ENCODE results near the gene CPEB2.

The CPEB2 gene

GRCh38 chr4:15010038-15010585 is 7.8 kb downstream of the CPEB2 start:
- DNase-seq (ENCODE audit: low spot score) = no peak
- no peak for FAIRE-seq

GRCh38 chr4:15011166-15011565 is 8.9 kb downstream of the CPEB2 start:
- no peak for FAIRE-seq

GRCh38 chr4:15012017-15012788 is 9.9 kb downstream of the CPEB2 start:
- no peak for DNase-seq (ENCODE audit: low spot score)
- FAIRE-seq = no peak

More at GRCh38 chr4:15011166-15011565, 8.9 kb downstream of the CPEB2 start:
- no peak for DNase-seq (ENCODE audit: low spot score)

- FAIRE-seq (no peak), DNase-seq (ENCODE audit: low spot score) (no peak)
Observed at GRCh38 chr4:15013585-15013984, 11.3 kb downstream of the CPEB2 start.

- FAIRE-seq = no peak
Observed at GRCh38 chr4:15015170-15015569, 12.9 kb downstream of the CPEB2 start.

GRCh38 chr4:15018361-15018760 is 16.1 kb downstream of the CPEB2 start:
- FAIRE-seq = no peak

More at GRCh38 chr4:15015170-15015569, 12.9 kb downstream of the CPEB2 start:
- DNase-seq (ENCODE audit: low spot score) = no peak

DNA sequence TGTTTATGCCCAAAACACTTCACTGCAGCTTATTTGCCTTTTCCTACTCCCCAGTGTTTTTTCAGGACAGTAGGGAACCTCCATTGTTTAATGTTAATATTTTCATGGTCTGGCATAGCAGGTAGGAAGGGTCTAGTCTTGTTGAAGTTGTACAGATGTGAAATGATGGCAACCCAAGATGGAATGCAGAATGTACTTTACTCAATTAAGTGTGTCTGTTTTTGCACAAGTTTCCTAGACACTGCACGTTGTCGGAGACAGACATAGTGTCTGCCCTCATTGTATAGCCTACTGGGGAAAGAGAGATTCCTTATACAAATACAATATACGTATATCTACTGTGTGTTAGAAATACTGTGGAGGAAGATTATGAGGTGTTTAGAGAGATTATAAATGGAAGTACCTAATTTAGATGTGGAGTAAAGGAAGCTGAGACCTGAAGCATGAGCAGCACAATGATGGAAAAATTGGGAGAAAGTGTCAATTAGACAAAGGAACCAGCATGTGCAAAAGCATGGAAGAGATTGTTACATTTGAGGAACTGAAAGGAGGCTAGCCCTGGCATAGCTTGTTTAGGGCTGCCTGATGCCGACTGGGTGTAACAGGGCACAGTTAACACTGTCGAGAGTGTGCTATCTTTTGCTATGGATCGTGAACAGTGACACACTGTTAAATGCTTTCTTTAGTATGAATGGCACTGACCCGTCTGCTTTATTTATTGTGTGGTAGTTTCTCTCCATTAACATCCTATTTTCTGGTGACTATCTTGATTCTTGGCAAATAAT is 18.4 kb downstream of the CPEB2 start:
- DNase-seq (ENCODE audit: low spot score) = no peak
- FAIRE-seq = no peak

More at GRCh38 chr4:15018361-15018760, 16.1 kb downstream of the CPEB2 start:
- DNase-seq (ENCODE audit: low spot score) = no peak

GRCh38 chr4:15021311-15021710 is 19.0 kb downstream of the CPEB2 start:
- FAIRE-seq (no peak), DNase-seq (ENCODE audit: low spot score) (no peak)

DNA sequence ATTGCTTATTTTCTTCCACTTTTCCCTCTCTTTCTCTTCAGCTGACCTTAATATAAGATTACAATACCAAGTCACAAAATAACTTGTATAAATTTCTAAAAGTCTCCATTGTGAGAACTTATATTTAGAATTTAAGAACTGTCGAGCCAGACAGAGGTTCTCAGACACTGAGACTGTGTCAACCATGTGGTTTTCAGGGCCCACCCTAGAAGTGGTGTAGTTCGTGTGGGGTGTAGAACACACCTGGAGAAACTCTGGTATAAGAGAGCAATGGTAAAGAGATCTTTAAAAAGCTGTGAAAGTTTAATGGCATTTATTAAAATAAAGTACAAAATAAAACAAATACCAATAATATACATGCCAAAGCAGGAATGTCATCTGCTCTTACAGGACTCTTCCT is 19.7 kb downstream of the CPEB2 start:
- FAIRE-seq = no peak
- no peak for DNase-seq (ENCODE audit: low spot score)

DNA sequence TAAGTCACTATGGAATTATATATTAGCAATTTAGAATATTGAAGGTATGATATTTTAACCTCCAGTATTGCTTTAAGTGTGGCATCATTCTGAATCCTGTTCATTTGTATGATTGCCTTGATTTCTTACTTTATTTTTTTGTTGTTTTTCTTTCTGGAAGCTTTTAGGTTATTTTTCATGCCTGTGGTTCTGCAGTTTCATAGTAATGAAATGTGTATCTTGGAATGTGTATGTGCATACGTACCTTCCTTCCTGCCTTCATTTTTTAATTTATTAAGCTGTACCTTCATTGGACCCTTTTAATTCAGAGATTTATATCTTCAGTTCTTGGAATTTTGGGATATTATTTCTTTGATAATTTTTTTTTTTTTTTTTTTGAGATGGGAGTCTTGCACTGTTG is 22.1 kb downstream of the CPEB2 start:
- DNase-seq (ENCODE audit: low spot score) = no peak
- no peak for FAIRE-seq

GRCh38 chr4:15025693-15026092 is 23.4 kb downstream of the CPEB2 start:
- FAIRE-seq (no peak), DNase-seq (ENCODE audit: low spot score) (no peak)

- DNase-seq (ENCODE audit: low spot score) (no peak), FAIRE-seq (no peak)
Observed at GRCh38 chr4:15027921-15028435, 25.7 kb downstream of the CPEB2 start.

- DNase-seq (ENCODE audit: low spot score) (no peak), FAIRE-seq (no peak)
Observed at GRCh38 chr4:15031197-15031596, 28.9 kb downstream of the CPEB2 start.

- no peak for FAIRE-seq
- no peak for DNase-seq (ENCODE audit: low spot score)
Observed at GRCh38 chr4:15031993-15032675, 29.9 kb downstream of the CPEB2 start.

DNA sequence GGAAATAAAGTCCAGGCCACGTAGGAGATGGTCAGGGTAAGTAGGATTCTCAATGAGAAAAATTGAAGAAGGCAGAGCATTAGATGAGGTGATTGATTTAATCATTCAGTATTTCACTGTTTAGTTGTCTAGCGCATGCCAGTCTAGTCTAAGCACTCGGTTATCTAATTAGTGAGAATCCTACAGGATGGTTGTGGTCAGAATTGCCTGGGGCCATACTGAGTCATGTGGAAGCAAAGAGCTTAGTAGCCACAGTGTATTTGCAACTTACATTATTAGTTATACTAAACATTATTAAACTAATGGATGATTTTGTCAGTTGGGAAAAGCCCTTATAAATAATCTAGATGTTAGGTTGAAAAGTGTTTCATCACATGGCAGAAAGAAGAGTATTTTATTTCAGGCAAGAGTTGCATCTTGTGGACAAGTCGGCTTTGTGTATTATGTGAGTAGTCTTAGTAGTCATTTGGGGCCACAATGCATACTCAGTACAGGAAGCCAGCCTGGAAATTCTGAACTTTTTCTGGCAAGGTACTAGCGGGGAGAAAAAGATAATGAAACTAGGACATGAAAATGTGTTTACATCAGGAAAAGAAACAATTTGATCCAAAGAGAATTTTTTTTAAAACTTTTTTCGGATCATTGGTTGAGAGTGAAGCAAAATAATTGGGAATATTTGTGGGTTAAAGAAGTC is 31.9 kb downstream of the CPEB2 start:
- no peak for FAIRE-seq
- no peak for DNase-seq (ENCODE audit: low spot score)

GRCh38 chr4:15035159-15035558 is 32.9 kb downstream of the CPEB2 start:
- FAIRE-seq (no peak), DNase-seq (ENCODE audit: low spot score) (no peak)

- FAIRE-seq (no peak), DNase-seq (ENCODE audit: low spot score) (no peak)
Observed at GRCh38 chr4:15037923-15038541, 35.8 kb downstream of the CPEB2 start.

DNA sequence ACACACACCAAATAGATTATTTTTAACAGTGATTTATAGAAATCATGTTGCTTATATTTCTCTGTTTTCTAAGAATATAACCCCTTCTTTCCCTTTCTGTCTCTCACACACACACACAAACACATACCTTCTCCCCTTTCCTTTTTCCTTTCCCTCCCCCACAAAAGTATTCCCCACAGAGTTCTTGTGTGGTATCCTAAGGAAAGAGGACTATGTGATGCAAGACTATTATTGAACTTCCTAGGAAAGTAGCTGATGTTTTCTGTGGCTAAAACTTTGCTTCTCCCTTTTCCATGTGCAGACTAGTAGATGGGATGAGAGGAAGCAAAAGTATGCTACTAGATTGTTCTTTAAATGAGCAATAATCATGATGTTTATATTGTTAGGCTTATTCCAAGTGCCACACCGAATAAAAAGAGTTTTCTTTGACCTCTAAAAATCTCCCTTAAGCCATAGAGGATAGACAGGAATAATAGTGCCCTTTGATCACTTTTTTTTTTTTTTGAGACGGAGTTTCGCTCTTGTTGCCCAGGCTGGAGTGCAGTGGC is 38.7 kb downstream of the CPEB2 start:
- FAIRE-seq (no peak), DNase-seq (ENCODE audit: low spot score) (no peak)

DNA sequence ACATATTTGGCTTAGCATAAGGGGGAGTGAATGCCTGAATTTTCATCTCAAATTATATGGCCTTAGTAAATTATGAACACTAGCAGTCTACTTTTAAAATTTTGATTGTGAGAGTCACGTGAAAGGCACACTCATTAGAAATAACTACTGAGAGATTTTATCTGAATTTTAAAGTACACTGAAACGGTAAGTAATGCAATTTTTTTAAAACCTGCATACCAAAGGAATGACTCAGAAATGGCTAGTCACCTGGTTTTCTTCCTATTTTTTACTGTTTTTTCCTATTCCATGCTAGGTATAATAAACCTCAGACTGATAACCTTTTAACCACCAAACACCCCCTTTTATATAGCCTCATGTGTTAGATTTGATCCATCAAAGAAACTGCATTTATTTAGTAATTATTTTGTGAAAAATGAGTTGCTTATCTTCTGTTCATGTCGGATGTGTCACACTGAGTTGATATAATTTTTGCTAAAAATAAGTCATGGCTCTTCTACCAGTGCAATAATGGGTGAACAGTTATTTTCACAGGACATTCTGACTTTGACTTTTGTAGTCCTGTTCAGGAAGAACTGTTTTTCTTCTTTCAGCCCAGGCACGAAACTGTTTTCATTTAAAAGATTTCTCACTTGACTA is 40.4 kb downstream of the CPEB2 start:
- peak; percentile 2 for DNase-seq (ENCODE audit: low spot score)

DNA sequence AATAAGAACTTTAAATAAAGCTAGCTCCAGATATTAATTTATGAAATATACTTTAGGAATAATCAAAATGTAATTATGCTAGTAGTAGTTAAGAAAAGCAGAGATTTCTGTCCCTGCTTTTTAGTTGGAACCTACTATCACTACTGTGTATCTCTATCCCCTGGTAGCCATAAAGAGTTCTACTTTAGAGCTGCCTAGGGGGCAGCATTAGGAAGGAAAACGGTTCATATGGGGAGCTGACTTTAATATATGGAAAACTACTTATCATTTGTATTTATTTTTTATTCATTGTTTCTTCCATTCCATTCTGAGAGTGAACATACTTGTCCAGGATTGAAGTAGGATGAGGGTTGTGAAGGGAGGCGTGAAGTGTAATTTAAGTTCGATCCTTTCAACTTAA is 40.9 kb downstream of the CPEB2 start:
- FAIRE-seq (no peak), DNase-seq (ENCODE audit: low spot score) (no peak)

More for the DNA sequence above, 40.4 kb downstream of the CPEB2 start:
- FAIRE-seq = no peak
